BJ (cell line): ENCODE results near the gene EFHC1. TPM values are rescaled to one million over a fixed set of nuclear protein-coding genes. Genes with fewer than 3 reads are reported as not detected.

ENCODE experiments used
- CTCF ChIA-PET: fragments of 350-600 bp; formaldehyde crosslinking; extraction: SDS; loops from one replicate; lab custom pipeline; 2021; ENCODE audit warnings: antibody characterized with exemption, inconsistent platforms; lab: Yijun Ruan, JAX
- POLR2A ChIA-PET: fragments of 300-600 bp; sonication (Branson Sonifier 250); formaldehyde crosslinking; extraction: SDS; loops from one replicate; lab custom pipeline; 2021; ENCODE audit warnings: antibody characterized with exemption; lab: Charles Lee
- DNase-seq: peaks from one replicate; pipeline ENCODE4 v3.0.0-alpha.2; 2011; ENCODE audit warnings: low read depth
- H3K27me3 ChIP-seq: 2 replicates; pipeline ENCODE4 v1.6.0; 2011; ENCODE audit warnings: low read length; ENCODE audit not compliant: control insufficient read depth, insufficient read depth
- H3K36me3 ChIP-seq: 2 replicates; pipeline ENCODE4 v1.5.1; 2011; ENCODE audit warnings: low read length; ENCODE audit not compliant: control insufficient read depth, insufficient read depth
- H3K4me3 ChIP-seq: 2 replicates; pipeline ENCODE4 v1.5.1; 2011; ENCODE audit warnings: low read depth, mild to moderate bottlenecking, control low read depth, low read length
- polyA plus RNA-seq: library from polyadenylated mRNA; depleted of rRNA; stranded (reverse); fragments of >200 nt; gene quantifications from 2 replicates; pipeline ENCODE4 v1.2.3, GENCODE V29; 2011
- TF ChIP-seq, protein P1 (sequence below): IDR thresholded peaks from 2 replicates; pipeline ENCODE4 v1.5.1; 2011; ENCODE audit warnings: low read depth, mild to moderate bottlenecking, control low read depth, inconsistent platforms, low read length, moderate library complexity; ENCODE audit not compliant: insufficient read depth

Gene EFHC1
- polyA plus RNA-seq, 1 experiment, result 16.6 TPM

DNA sequence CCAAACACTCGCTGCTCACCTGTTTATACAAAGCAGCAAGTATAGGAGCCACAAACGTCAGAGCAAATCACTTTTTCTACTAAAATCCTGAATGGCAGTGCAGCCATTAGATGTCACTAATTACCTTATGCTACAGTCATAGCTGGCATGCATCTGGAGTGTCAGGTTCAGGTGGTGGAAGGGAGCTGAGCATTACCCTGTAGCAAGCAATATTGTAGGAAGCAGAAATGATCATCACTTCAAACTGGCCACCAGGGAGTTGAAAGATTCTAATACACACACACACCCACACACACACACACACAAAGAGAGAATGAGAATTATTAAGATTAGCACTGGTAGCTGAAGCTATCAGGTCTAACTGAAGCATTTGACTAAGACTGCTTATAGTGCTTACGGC, 75.8 kb downstream of the EFHC1 start:
- ChIA-PET POLR2A (no interaction called here), CTCF (interaction anchor here (0.8 to 1.4 kb wide), 3 partner anchors 8 to 102 kb away, joined by 3 read pairs; no protein-coding TSS in a partner anchor)
- no peaks in the 10 kb centered on the region for H3K27me3 ChIP-seq
- TF ChIP-seq, protein P1, sequence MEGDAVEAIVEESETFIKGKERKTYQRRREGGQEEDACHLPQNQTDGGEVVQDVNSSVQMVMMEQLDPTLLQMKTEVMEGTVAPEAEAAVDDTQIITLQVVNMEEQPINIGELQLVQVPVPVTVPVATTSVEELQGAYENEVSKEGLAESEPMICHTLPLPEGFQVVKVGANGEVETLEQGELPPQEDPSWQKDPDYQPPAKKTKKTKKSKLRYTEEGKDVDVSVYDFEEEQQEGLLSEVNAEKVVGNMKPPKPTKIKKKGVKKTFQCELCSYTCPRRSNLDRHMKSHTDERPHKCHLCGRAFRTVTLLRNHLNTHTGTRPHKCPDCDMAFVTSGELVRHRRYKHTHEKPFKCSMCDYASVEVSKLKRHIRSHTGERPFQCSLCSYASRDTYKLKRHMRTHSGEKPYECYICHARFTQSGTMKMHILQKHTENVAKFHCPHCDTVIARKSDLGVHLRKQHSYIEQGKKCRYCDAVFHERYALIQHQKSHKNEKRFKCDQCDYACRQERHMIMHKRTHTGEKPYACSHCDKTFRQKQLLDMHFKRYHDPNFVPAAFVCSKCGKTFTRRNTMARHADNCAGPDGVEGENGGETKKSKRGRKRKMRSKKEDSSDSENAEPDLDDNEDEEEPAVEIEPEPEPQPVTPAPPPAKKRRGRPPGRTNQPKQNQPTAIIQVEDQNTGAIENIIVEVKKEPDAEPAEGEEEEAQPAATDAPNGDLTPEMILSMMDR, result no peak
- H3K36me3 ChIP-seq, result peaks cover 4% of the 10 kb centered on the region
- DNase-seq, result no peak
- no peak overlapping the region for H3K4me3 ChIP-seq

DNA sequence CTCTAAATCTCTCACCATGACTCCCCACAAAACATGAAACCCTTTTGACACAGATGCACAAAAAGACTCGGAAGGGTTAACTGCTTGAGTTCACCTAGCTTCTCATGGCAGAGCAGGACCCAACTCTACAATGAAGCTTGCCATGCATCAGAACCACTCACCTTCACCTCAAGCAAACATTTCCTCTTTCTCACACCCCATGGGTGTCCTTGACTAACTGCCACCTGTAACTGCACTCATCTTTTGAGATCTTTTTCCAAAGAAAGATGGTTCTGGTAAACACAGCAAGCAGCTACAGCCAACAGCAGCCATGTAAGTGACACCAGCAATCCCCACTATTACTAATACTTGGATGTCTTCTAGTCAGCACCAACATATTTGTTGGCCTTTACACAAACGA, 76.5 kb downstream of the EFHC1 start:
- DNase-seq, result no peak
- peaks cover 6% of the 10 kb centered on the region for H3K36me3 ChIP-seq
- ChIA-PET CTCF (interaction anchor here (1.4 kb wide), 1 partner anchor 102 kb away, joined by 3 read pairs; no protein-coding TSS in a partner anchor), POLR2A (no interaction called here)
- no peak overlapping the region for H3K4me3 ChIP-seq
- H3K27me3 ChIP-seq, result no peaks in the 10 kb centered on the region
- TF ChIP-seq, protein P1, result no peak

DNA sequence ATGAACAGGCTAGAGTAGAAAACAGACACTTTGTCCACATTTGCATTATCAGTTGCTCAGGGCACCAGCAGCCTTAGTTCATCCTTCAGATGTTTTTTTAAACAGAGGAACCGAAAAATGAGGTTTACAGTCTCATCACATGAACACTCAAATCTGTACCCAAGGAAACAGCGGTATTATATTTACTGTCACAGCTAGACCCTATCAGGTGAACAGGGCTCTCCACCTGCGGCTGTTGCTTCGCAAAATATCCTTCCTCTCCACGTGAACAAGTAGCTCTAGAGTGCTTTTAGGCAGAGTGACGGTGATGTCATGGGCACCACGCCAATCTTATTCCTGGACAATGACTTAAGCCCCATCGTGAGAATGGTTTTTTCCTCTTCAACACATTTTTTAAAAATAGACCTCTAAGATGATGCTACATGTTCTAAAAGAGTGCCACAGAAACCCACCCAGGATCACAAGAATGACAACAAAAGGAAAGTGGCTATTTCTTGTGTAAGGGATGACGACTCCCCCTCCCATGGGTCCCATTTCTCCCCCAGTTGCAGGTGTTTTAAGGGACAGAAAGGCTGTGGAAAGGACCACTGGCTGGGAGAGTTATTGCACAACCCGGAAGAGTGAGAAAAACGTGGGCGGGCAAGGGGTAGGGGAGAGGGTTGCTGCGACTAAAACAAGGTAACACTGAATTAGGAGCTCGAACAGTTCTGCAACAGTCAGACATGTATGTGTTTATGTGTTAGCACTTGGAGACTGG, 77.7 kb downstream of the EFHC1 start:
- peaks cover 15% of the 10 kb centered on the region for H3K36me3 ChIP-seq

DNA sequence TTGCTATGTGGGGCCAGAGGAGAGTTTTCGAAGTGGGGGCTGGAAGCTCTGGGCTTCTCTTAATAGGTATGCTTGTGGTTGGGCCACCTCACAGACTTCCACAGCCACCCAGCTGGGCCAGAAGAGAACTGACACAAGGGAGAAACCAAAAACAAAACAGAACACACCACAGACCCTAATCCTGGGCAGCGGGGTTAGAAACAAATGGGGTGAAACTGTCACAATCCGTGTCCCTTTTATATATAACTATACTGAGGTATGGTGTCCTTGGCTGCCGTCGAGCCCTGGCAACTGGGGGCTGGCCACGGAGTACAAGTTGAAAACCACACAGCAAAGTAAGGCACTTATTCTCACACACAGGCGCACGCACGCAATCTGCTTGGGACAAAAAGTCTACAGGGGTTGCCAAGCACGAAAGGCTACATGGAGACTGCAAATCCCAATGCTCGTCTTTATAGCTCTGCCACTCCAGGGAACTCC, 78.4 kb downstream of the EFHC1 start:
- no peaks in the 10 kb centered on the region for H3K27me3 ChIP-seq
- no peak for DNase-seq
- CTCF ChIA-PET, result interaction anchor here (0.7 to 1.8 kb wide), 6 partner anchors 20 to 163 kb away, joined by 3 to 5 read pairs (median 3); no protein-coding TSS in a partner anchor
- TF ChIP-seq, protein P1, result no peak
- peaks cover 21% of the 10 kb centered on the region for H3K36me3 ChIP-seq
- no peak overlapping the region for H3K4me3 ChIP-seq
- POLR2A ChIA-PET, result no interaction called here

More for the DNA sequence above, 77.7 kb downstream of the EFHC1 start:
- no peaks in the 10 kb centered on the region for H3K27me3 ChIP-seq
- TF ChIP-seq, protein P1, result no peak
- H3K4me3 ChIP-seq, result no peak overlapping the region
- ChIA-PET CTCF (no interaction called here), POLR2A (no interaction called here)
- DNase-seq, result no peak

DNA sequence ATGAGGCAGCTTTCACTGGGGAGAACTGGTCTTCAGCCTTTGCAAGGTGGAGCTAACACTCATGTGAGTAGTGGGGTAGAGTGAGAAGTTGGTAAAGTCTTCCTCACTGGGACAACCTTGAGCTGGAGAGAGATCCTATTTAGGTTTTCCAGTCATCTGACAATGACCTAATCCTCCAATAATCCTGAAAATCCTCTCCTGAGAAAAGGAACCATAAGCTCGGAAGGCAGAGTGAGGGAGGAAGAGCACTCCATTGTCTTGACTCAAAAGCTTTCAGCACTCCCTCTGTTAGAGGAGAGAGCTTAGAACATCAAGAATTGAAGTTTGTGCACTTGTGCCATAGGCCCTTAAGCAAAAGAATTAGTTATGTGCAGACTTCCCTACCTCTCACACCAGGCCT, 78.9 kb downstream of the EFHC1 start:
- H3K4me3 ChIP-seq, result no peak overlapping the region
- TF ChIP-seq, protein P1, result no peak
- H3K36me3 ChIP-seq, result peaks cover 22% of the 10 kb centered on the region
- CTCF ChIA-PET, result interaction anchor here (0.7 to 1.8 kb wide), 6 partner anchors 20 to 163 kb away, joined by 3 to 5 read pairs (median 3); no protein-coding TSS in a partner anchor
- H3K27me3 ChIP-seq, result no peaks in the 10 kb centered on the region
- POLR2A ChIA-PET, result no interaction called here
- no peak for DNase-seq
